ENCODE results near the gene CCR4. TPM values are rescaled to one million over a fixed set of nuclear protein-coding genes. Genes with fewer than 3 reads are reported as not detected.
"Not testable (repeated sequence)": the region's sequence is repeated elsewhere in the genome, so short reads cannot be mapped to it uniquely, and the experiment has no call there.

Gene CCR4
- total and polyA plus RNA-seq, 9 of the 15 experiments (the other 6 are each of a cell fraction or from before 2014, with no cell fraction given) = 0.04 to 0.47 (median 0.25) TPM; not detected in 1

DNA sequence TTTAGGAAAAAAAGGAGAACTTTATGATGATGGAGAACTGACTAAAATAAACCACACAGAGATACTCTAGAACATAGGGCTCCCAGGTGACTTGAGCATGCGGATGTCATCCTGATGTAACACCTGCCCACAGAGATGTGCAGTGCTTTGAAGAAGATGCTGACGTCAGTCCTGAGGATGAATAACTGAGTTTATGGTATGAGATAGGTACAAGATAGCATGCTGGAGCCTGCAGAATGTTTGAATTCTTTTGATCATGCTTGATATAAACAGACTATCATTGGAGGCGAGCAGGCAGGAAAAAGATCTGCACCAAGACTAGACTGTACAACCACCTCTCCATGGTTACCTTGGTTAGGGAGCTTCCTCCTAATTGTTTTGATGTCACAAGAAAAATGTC, 12.4 kb downstream of the CCR4 start:
- CTCF ChIA-PET (ENCODE audit: low intra/inter-chr PET ratio) = no interaction called here
- DNase-seq (ENCODE audit: extremely low read depth in 1 of 4, low spot score in 3 of 4) = no peak

DNA sequence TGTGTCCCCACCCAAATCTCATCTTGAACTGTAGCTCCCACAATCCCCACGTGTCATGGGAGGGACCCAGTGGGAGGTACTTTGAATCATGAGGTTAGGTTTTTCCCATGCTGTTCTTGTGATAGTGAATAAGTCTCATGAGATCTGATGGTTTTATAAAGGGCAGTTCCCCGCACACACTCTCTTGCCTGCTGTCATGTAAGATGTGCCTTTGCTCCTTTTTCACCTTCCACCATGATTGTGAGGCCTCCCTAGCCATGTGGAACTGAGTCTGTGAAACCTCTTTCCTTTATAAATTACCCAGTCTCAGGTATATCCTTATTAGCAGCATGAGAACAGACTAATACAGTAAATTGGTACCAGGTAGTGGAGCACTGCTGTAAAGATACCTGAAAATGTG, 13.3 kb downstream of the CCR4 start:
- in situ Hi-C loops (cut with MboI) = not testable (repeated sequence)

More for the DNA sequence above, 12.4 kb downstream of the CCR4 start:
- Histone ChIP-seq H3K4me2 (ENCODE audit: insufficient read depth, low read length) (no peak overlapping the region), H2AFZ (ENCODE audit: low read depth, low read length) (no peak overlapping the region), H3K27ac (ENCODE audit: extremely low read depth, low read depth, low read length) (no peak overlapping the region), H3K9me1 (ENCODE audit: control insufficient read depth, insufficient read depth, low read length) (no peaks in the 10 kb centered on the region), H3K4me1 (replicated peaks in 1 of 2; ENCODE audit: control insufficient read depth in 2 of 2, insufficient read depth in 2 of 2, low read length in 2 of 2) (no peaks in the 10 kb centered on the region; a peak in 1 of 5 replicates), H3K36me3 (ENCODE audit: control insufficient read depth, insufficient read depth, low read length) (no peaks in the 10 kb centered on the region), H4K20me1 (replicated peaks; ENCODE audit: control insufficient read depth, insufficient read depth, low read length) (no peaks in the 10 kb centered on the region), H3K27me3 (ENCODE audit: control insufficient read depth in 2 of 2, insufficient read depth in 2 of 2, low read length in 2 of 2) (no peaks in the 10 kb centered on the region), H3K79me2 (ENCODE audit: control insufficient read depth, insufficient read depth, low read length) (no peaks in the 10 kb centered on the region), H3K9ac (ENCODE audit: insufficient read depth in 1 of 2, low read depth in 2 of 2, low read length in 2 of 2) (no peak overlapping the region), H3K9me3 (replicated peaks; ENCODE audit: control insufficient read depth, insufficient read depth, low read depth, low read length) (peaks cover 12% of the 10 kb centered on the region; the same call in 1 of the 2 replicates), H3K4me3 (no peak overlapping the region)
- 51% methylated on average over 3 of the region's 3 CpGs for WGBS (ENCODE audit: insufficient coverage, low coverage, missing lambda C conversion rate)
- TF ChIP-seq ZNF140 (CRISPR knock-in tag; IDR thresholded peaks at IDR 0.05) (no peak), NCOR1 (IDR thresholded peaks at IDR 0.05) (no peak), RBM39 (optimal IDR thresholded peaks at IDR 0.05; ENCODE audit: low read depth, low read length) (no peak), GTF2E2 (tag; IDR thresholded peaks at IDR 0.05) (no peak), ZNF311 (CRISPR knock-in tag; IDR thresholded peaks at IDR 0.05) (no peak), ZKSCAN3 (CRISPR knock-in tag; IDR thresholded peaks at IDR 0.05) (no peak), RBM25 (IDR thresholded peaks at IDR 0.05; ENCODE audit: low read depth, low read length, severe bottlenecking) (no peak)
- ATAC-seq (no peak), FAIRE-seq (no peak)
- POLR2A ChIA-PET = interaction anchor here (1.1 to 1.8 kb wide), 2 partner anchors 9 to 11 kb away, joined by 4 read pairs; no protein-coding TSS in a partner anchor
- BruUV-seq (replicated peaks) = no TSS peak
- intact Hi-C loops (cut with micrococcal nuclease) (no loop called here), in situ Hi-C loops (cut with MboI) (no loop called here)

More for the DNA sequence above, 13.3 kb downstream of the CCR4 start:
- H3K9ac ChIP-seq (ENCODE audit: insufficient read depth in 1 of 2, low read depth in 2 of 2, low read length in 2 of 2); POLR2A ChIA-PET; ATAC-seq; DNase-seq (ENCODE audit: extremely low read depth in 1 of 4, low spot score in 3 of 4); CTCF ChIA-PET (ENCODE audit: low intra/inter-chr PET ratio); H3K4me3 ChIP-seq; intact Hi-C loops (cut with micrococcal nuclease); H3K79me2 ChIP-seq (ENCODE audit: control insufficient read depth, insufficient read depth, low read length); BruUV-seq (replicated peaks); H3K9me1 ChIP-seq (ENCODE audit: control insufficient read depth, insufficient read depth, low read length); H3K4me1 ChIP-seq (replicated peaks in 1 of 2; ENCODE audit: control insufficient read depth in 2 of 2, insufficient read depth in 2 of 2, low read length in 2 of 2); H3K36me3 ChIP-seq (ENCODE audit: control insufficient read depth, insufficient read depth, low read length); H3K4me2 ChIP-seq (ENCODE audit: insufficient read depth, low read length); H3K27ac ChIP-seq (ENCODE audit: extremely low read depth, low read depth, low read length); H4K20me1 ChIP-seq (replicated peaks; ENCODE audit: control insufficient read depth, insufficient read depth, low read length); H2AFZ ChIP-seq (ENCODE audit: low read depth, low read length); H3K27me3 ChIP-seq (ENCODE audit: control insufficient read depth in 2 of 2, insufficient read depth in 2 of 2, low read length in 2 of 2); FAIRE-seq: not testable (repeated sequence)
- WGBS (ENCODE audit: insufficient coverage, low coverage, missing lambda C conversion rate) = 38% methylated on average over 2 of the region's 2 CpGs
- peaks cover 12% of the 10 kb centered on the region; the same call in 1 of the 2 replicates for H3K9me3 ChIP-seq (replicated peaks; ENCODE audit: control insufficient read depth, insufficient read depth, low read depth, low read length)
- peak; percentile 92 for TF ChIP-seq ZNF431 (CRISPR knock-in tag; IDR thresholded peaks at IDR 0.05)

Data from K562 (cell line).